ENCODE measurements around the gene FBXL17. TPM values are rescaled to one million over a fixed set of nuclear protein-coding genes. Genes with fewer than 3 reads are reported as not detected.

Gene FBXL17
- total and polyA plus RNA-seq, 2 of the 13 experiments (the other 11 are each of a cell fraction or from before 2014, with no cell fraction given): 3.0 to 7.9 TPM

DNA sequence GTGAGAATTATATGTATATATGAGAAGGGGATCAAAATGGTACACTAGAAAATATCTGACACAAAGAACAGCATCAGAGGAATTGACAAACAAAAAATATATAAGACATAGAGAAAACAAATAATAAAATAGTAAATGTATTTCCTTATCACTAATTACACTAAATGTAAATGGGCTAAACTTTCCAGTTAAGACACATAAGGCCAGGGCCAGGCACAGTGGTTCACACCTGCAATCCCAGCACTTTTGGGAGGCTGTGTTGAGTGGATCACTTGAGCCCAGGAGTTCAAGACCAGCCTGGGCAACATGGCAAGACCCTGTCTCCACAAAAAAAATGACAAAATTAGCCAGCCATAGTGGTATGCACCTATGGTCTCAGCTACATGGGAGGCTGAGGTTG lies 8.5 kb downstream of the FBXL17 start:
- intact Hi-C loops (cut with micrococcal nuclease; ENCODE audit: unreplicated experiment): no loop called here
- Histone ChIP-seq H3K4me2 (ENCODE audit: low read depth, low read length) (no peak overlapping the region), H3K4me1 (ENCODE audit: insufficient read depth, low read length) (peaks cover 4% of the 10 kb centered on the region), H4K20me1 (ENCODE audit: insufficient read depth, low read length) (no peaks in the 10 kb centered on the region), H3K9me3 (ENCODE audit: low read length) (peaks cover 24% of the 10 kb centered on the region), H2AFZ (ENCODE audit: low read length) (no peak overlapping the region), H3K36me3 (replicated peaks in 1 of 2; ENCODE audit: control insufficient read depth in 1 of 2, insufficient read depth in 2 of 2, low read length in 2 of 2) (no peaks in the 10 kb centered on the region; a peak in 1 of 5 replicates), H3K79me2 (ENCODE audit: insufficient read depth, low read length) (peaks cover 4% of the 10 kb centered on the region), H3K27ac (ENCODE audit: extremely low read length, insufficient read depth, low read length) (no peak overlapping the region), H3K4me3 (replicated peaks in 1 of 3; ENCODE audit: insufficient read depth in 1 of 3, low read depth in 2 of 3, low read length in 3 of 3) (no peak overlapping the region), H3K9ac (ENCODE audit: insufficient read depth, low read depth, low read length) (no peak overlapping the region), H3K27me3 (ENCODE audit: control insufficient read depth in 1 of 2, insufficient read depth in 2 of 2, low read length in 2 of 2) (no peaks in the 10 kb centered on the region)
- ATAC-seq: no peak
- POLR2A ChIA-PET: no interaction called here
- TF ChIP-seq FOXK2 (IDR thresholded peaks at IDR 0.05) (no peak), ZNF713 (CRISPR knock-in tag; IDR thresholded peaks at IDR 0.05) (no peak), REL (CRISPR knock-in tag; conservative IDR thresholded peaks at IDR 0.05) (no peak), BHLHE40 (IDR thresholded peaks at IDR 0.05; ENCODE audit: low read length) (no peak)
- no peak for FAIRE-seq
- no TSS peak for BruUV-seq (replicated peaks)
- CTCF ChIA-PET (ENCODE audit: low intra/inter-chr PET ratio, low total read pairs): no interaction called here
- in situ Hi-C loops (cut with HindIII; ENCODE audit: extremely low pct_ligation_motif_present, low pct_unique_long_range_greater_than_20kb): no loop called here
- DNase-seq (ENCODE audit: low spot score): no peak

DNA sequence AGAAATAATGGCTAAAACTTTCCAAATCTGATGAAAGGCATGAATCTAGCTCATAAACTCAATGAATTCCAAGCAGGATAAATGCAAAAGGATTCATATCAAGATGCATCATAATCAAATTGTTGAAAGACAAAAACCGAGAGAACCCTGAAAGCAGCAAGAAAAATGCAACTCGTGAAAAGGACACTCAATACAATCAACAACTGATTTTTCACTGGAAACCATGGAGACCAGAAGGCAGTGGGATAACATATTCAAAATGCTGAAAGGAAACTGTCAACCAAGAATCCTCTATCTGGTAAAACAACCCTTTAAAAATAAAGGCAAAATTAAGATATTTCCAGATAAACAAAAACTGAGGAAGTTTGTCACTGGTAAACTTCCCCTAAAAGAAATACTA lies 9.5 kb downstream of the FBXL17 start:
- Histone ChIP-seq H3K9ac (ENCODE audit: insufficient read depth, low read depth, low read length) (no peak overlapping the region), H3K27ac (ENCODE audit: extremely low read length, insufficient read depth, low read length) (no peak overlapping the region), H3K9me3 (ENCODE audit: low read length) (peaks cover 24% of the 10 kb centered on the region), H3K79me2 (ENCODE audit: insufficient read depth, low read length) (no peaks in the 10 kb centered on the region), H3K36me3 (replicated peaks in 1 of 2; ENCODE audit: control insufficient read depth in 1 of 2, insufficient read depth in 2 of 2, low read length in 2 of 2) (no peaks in the 10 kb centered on the region; a peak in 1 of 5 replicates), H3K4me3 (replicated peaks in 1 of 3; ENCODE audit: insufficient read depth in 1 of 3, low read depth in 2 of 3, low read length in 3 of 3) (no peak overlapping the region), H4K20me1 (ENCODE audit: insufficient read depth, low read length) (no peaks in the 10 kb centered on the region), H3K27me3 (ENCODE audit: control insufficient read depth in 1 of 2, insufficient read depth in 2 of 2, low read length in 2 of 2) (no peaks in the 10 kb centered on the region), H2AFZ (ENCODE audit: low read length) (no peak overlapping the region), H3K4me1 (ENCODE audit: insufficient read depth, low read length) (no peaks in the 10 kb centered on the region), H3K4me2 (ENCODE audit: low read depth, low read length) (no peak overlapping the region)
- WGBS (ENCODE audit: low lambda C conversion rate): 98% methylated on average over 2 of the region's 2 CpGs
- in situ Hi-C loops (cut with HindIII; ENCODE audit: extremely low pct_ligation_motif_present, low pct_unique_long_range_greater_than_20kb) (no loop called here), intact Hi-C loops (cut with micrococcal nuclease; ENCODE audit: unreplicated experiment) (no loop called here)
- ATAC-seq (no peak), DNase-seq (ENCODE audit: low spot score) (no peak), FAIRE-seq (no peak)
- TF ChIP-seq ZNF317 (CRISPR knock-in tag; IDR thresholded peaks at IDR 0.05) (peak; percentile 95), DNMT3B (CRISPR knock-in tag; conservative IDR thresholded peaks at IDR 0.05) (no peak)
- ChIA-PET POLR2A (no interaction called here), CTCF (ENCODE audit: low intra/inter-chr PET ratio, low total read pairs) (no interaction called here)
- BruUV-seq (replicated peaks): no TSS peak
